Fibroblast of lung (primary cell): ENCODE measurements around the gene WDR37.

ENCODE experiments used
- EZH2 ChIP-seq: IDR thresholded peaks from 2 replicates; pipeline ENCODE4 v1.5.1; 2012; ENCODE audit warnings: low read length, control low read depth, mild to moderate bottlenecking; ENCODE audit errors: missing control alignments
- TF ChIP-seq, protein P1 (sequence below), 2 donors: IDR thresholded peaks in 1 of 2; conservative IDR thresholded peaks in 1 of 2; 1 replicate in 1 of 2; 2 replicates in 1 of 2; pipeline ENCODE4 v1.5.1; 2011 to 2012; ENCODE audit warnings: low read length in 2 of 2, control low read depth in 1 of 2, inconsistent platforms in 1 of 2, low read depth in 1 of 2, mild to moderate bottlenecking in 1 of 2

DNA sequence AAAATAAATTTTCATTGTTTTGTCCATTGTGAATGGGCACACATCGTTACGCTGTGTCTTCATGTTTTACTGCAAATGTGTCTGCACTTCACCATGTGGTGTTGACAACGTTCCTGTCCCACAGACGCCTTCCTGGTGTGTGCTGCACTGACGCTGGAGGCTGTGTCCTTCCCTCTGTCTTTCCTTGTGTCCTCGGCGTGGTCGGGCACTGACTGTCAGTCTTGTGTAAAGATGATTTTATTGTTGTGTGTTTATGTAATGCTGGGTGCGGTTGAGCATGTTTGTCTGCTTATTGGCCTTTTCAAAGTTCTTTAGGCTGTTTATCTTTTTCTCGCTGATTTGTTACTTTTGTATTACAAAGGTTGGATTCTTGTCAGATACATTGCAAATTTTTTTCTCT is 48.6 kb upstream of the WDR37 start:
- TF ChIP-seq, protein P1, sequence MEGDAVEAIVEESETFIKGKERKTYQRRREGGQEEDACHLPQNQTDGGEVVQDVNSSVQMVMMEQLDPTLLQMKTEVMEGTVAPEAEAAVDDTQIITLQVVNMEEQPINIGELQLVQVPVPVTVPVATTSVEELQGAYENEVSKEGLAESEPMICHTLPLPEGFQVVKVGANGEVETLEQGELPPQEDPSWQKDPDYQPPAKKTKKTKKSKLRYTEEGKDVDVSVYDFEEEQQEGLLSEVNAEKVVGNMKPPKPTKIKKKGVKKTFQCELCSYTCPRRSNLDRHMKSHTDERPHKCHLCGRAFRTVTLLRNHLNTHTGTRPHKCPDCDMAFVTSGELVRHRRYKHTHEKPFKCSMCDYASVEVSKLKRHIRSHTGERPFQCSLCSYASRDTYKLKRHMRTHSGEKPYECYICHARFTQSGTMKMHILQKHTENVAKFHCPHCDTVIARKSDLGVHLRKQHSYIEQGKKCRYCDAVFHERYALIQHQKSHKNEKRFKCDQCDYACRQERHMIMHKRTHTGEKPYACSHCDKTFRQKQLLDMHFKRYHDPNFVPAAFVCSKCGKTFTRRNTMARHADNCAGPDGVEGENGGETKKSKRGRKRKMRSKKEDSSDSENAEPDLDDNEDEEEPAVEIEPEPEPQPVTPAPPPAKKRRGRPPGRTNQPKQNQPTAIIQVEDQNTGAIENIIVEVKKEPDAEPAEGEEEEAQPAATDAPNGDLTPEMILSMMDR (conservative IDR thresholded peaks at IDR 0.05 in 1 of 2, IDR thresholded peaks at IDR 0.05 in 1 of 2; ENCODE audit: low read depth in 1 of 2, low read length in 2 of 2): no peak
- TF ChIP-seq EZH2: no peak
